Stomach (tissue), 4 donors: ENCODE data around the gene RAB23.

Experiments
- CTCF ChIP-seq, 7 experiments: fragments of 450-650 bp in 4 of 7; fragments of 200-600 bp in 3 of 7; sonication (generic) in 3 of 7; IDR thresholded peaks; one replicate each; pipeline ENCODE4 v1.5.1; 2016 to 2019; ENCODE audit warnings: antibody characterized with exemption in 7 of 7, control low read depth in 2 of 7, mild to moderate bottlenecking in 1 of 7
- EP300 ChIP-seq: sonication (generic); formaldehyde crosslinking; IDR thresholded peaks from one replicate; pipeline ENCODE4 v1.6.1; 2017; ENCODE audit warnings: antibody characterized with exemption
- POLR2A ChIP-seq, 4 donors: fragments of 450-650 bp; IDR thresholded peaks; one replicate each; pipeline ENCODE4 v1.6.1; 2016; ENCODE audit warnings: antibody characterized with exemption in 4 of 4, control low read depth in 2 of 4, mild to moderate bottlenecking in 1 of 4, moderate library complexity in 1 of 4

- TF ChIP-seq CTCF (IDR thresholded peaks at IDR 0.05) (no peak), POLR2A (IDR thresholded peaks at IDR 0.05) (no peak), EP300 (no peak)
Measured at GRCh38 chr6:57210060-57210459, 12.0 kb downstream of the RAB23 start.
